Measurements from ENCODE around the gene ICAM5.

Gene ICAM5

GRCh38 chr19:10256970-10257615 is 32.7 kb upstream of the ICAM5 start:
- no peak for DNase-seq (ENCODE audit: low read depth, low spot score)
- POLR2A ChIA-PET: interaction anchor here (1.2 kb wide), 1 partner anchor 131 kb away, joined by 3 read pairs; no protein-coding TSS in a partner anchor
- no peak for TF ChIP-seq CTCF (IDR thresholded peaks at IDR 0.05; ENCODE audit: insufficient read depth, low read length, missing control alignments)
- CTCF ChIA-PET: interaction anchor here (1.3 to 19.7 kb wide), 3 partner anchors 12 to 130 kb away, joined by 3 to 1180 read pairs (median 98); partner anchors contain the start of genes CDC37, ICAM1 and TYK2
- H3K4me3 ChIP-seq (ENCODE audit: low read depth, low read length): no peak overlapping the region

- H3K4me3 ChIP-seq (ENCODE audit: low read depth, low read length): no peak overlapping the region
- CTCF ChIA-PET: interaction anchor here (0.6 to 19.7 kb wide), 38 partner anchors 8 to 443 kb away, joined by 3 to 1180 read pairs (median 4); partner anchors contain the start of genes CDC37, DNMT1, ICAM1 and ICAM5
- TF ChIP-seq CTCF (IDR thresholded peaks at IDR 0.05; ENCODE audit: insufficient read depth, low read length, missing control alignments): no peak
- DNase-seq (ENCODE audit: low read depth, low spot score): no peak
- POLR2A ChIA-PET: interaction anchor here (1.0 to 1.6 kb wide), 2 partner anchors 8 to 77 kb away, joined by 3 to 5 read pairs; no protein-coding TSS in a partner anchor
Measured at GRCh38 chr19:10258080-10258710, 31.6 kb upstream of the ICAM5 start.

GRCh38 chr19:10259162-10259905 is 30.4 kb upstream of the ICAM5 start:
- no peak overlapping the region for H3K4me3 ChIP-seq (ENCODE audit: low read depth, low read length)
- POLR2A ChIA-PET: interaction anchor here (1.0 to 1.6 kb wide), 2 partner anchors 9 to 76 kb away, joined by 3 to 5 read pairs; no protein-coding TSS in a partner anchor
- peak; percentile 71 for TF ChIP-seq CTCF (IDR thresholded peaks at IDR 0.05; ENCODE audit: insufficient read depth, low read length, missing control alignments)

GRCh38 chr19:10260141-10260584 is 29.6 kb upstream of the ICAM5 start:
- H3K4me3 ChIP-seq (ENCODE audit: low read depth, low read length): no peak overlapping the region
- ChIA-PET POLR2A (no interaction called here), CTCF (interaction anchor here (0.7 to 19.7 kb wide), 26 partner anchors 9 to 330 kb away, joined by 3 to 1180 read pairs (median 4); partner anchors contain the start of genes CDC37, ICAM1, ICAM4 and ICAM5)
- TF ChIP-seq CTCF (IDR thresholded peaks at IDR 0.05; ENCODE audit: insufficient read depth, low read length, missing control alignments): no peak
- DNase-seq (ENCODE audit: low read depth, low spot score): no peak

More at GRCh38 chr19:10259162-10259905, 30.4 kb upstream of the ICAM5 start:
- DNase-seq (ENCODE audit: low read depth, low spot score): no peak
- CTCF ChIA-PET: interaction anchor here (0.6 to 19.7 kb wide), 50 partner anchors 9 to 442 kb away, joined by 3 to 1180 read pairs (median 4); partner anchors contain the start of genes CDC37, DNMT1, ICAM1 and ICAM4

GRCh38 chr19:10262771-10263170 is 27.0 kb upstream of the ICAM5 start:
- no peak overlapping the region for H3K4me3 ChIP-seq (ENCODE audit: low read depth, low read length)
- POLR2A ChIA-PET: no interaction called here
- no peak for TF ChIP-seq CTCF (IDR thresholded peaks at IDR 0.05; ENCODE audit: insufficient read depth, low read length, missing control alignments)
- CTCF ChIA-PET: interaction anchor here (1.5 to 19.7 kb wide), 2 partner anchors 9 to 124 kb away, joined by 5 to 1180 read pairs; partner anchors contain the start of genes CDC37, ICAM1 and TYK2
- no peak for DNase-seq (ENCODE audit: low read depth, low spot score)
